Measurements from ENCODE around the gene MRGPRX2.

DNA sequence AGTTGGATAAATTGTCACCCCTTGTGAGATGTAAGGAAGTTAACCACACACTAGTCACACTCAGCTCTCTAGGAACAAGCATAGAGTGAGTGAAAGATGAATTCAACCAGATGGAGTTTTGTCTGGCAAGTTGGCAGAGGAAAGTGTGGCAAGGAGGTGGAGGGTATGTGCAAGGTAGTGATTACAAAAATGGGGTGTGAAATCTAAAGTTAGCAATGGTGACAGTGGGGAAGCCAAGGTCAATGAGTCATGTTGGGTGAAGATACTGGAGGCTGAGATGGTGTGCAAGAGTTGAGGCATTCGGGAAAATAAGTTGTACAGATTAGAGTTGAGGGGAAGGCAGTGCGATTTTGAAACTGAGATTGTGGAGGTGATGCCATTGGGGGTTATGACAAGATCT lies 33.7 kb downstream of the MRGPRX2 start:
- TF ChIP-seq, protein P1, sequence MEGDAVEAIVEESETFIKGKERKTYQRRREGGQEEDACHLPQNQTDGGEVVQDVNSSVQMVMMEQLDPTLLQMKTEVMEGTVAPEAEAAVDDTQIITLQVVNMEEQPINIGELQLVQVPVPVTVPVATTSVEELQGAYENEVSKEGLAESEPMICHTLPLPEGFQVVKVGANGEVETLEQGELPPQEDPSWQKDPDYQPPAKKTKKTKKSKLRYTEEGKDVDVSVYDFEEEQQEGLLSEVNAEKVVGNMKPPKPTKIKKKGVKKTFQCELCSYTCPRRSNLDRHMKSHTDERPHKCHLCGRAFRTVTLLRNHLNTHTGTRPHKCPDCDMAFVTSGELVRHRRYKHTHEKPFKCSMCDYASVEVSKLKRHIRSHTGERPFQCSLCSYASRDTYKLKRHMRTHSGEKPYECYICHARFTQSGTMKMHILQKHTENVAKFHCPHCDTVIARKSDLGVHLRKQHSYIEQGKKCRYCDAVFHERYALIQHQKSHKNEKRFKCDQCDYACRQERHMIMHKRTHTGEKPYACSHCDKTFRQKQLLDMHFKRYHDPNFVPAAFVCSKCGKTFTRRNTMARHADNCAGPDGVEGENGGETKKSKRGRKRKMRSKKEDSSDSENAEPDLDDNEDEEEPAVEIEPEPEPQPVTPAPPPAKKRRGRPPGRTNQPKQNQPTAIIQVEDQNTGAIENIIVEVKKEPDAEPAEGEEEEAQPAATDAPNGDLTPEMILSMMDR (IDR thresholded peaks at IDR 0.05) = no peak
- TF ChIP-seq POLR2A (IDR thresholded peaks at IDR 0.05) = no peak
- TF ChIP-seq POLR2AphosphoS5 (IDR thresholded peaks at IDR 0.05) = no peak
- no peak for TF ChIP-seq EP300 (IDR thresholded peaks at IDR 0.05; ENCODE audit: low read depth)

Data from transverse colon (tissue), 4 donors.